Endothelial cell of umbilical vein (primary cell): ENCODE measurements around the gene GPR150. TPM values are rescaled to one million over a fixed set of nuclear protein-coding genes. Genes with fewer than 3 reads are reported as not detected.

ENCODE experiments used
- BruUV-seq: library from RNA; stranded (reverse); fragments of 400-500 nt; replicated peaks from 2 replicates; lab custom pipeline; 2021; lab: Mats Ljungman, UMichigan
- CTCF ChIA-PET: fragments of 300-600, 350-600 bp; sonication (Branson Sonifier 250); formaldehyde crosslinking; loops from one replicate; lab custom pipeline; 2021; ENCODE audit warnings: antibody characterized with exemption, inconsistent platforms; lab: Charles Lee
- POLR2A ChIA-PET: fragments of 300-600, 350-600 bp; sonication (Branson Sonifier 250); formaldehyde crosslinking; loops from one replicate; lab custom pipeline; 2021; ENCODE audit warnings: antibody characterized with exemption, inconsistent platforms; lab: Charles Lee
- DNase-seq: peaks from one replicate; pipeline ENCODE4 v3.0.0-alpha.2; 2011; ENCODE audit warnings: low read depth, low spot score
- FAIRE-seq: peaks from 2 replicates; lab custom pipeline; 2011; peaks lifted over from hg19 to GRCh38; lab: Jason Lieb, UNC
- H2AFZ ChIP-seq: 2 replicates; pipeline ENCODE4 v1.6.0; 2012; ENCODE audit warnings: low read depth, low read length, control low read depth, inconsistent platforms
- H3K27ac ChIP-seq: 2 replicates; pipeline ENCODE4 v1.5.1; 2011; ENCODE audit warnings: low read depth, mild to moderate bottlenecking, control low read depth, low read length, moderate library complexity; ENCODE audit not compliant: insufficient read depth
- H3K27me3 ChIP-seq, 2 experiments: 2 replicates each; pipeline versions ENCODE4 v1.6.0 to v1.6.1; 2011; ENCODE audit warnings: low read length in 2 of 2, mixed read lengths in 1 of 2; ENCODE audit not compliant: control insufficient read depth in 2 of 2, insufficient read depth in 2 of 2
- H3K36me3 ChIP-seq, 2 experiments: 2 replicates in 1 of 2; 3 replicates in 1 of 2; pipeline ENCODE4 v1.5.1; 2011; ENCODE audit warnings: low read length in 2 of 2, mild to moderate bottlenecking in 1 of 2, moderate library complexity in 1 of 2; ENCODE audit not compliant: control insufficient read depth in 2 of 2, insufficient read depth in 2 of 2; ENCODE audit errors: extremely low read depth in 1 of 2
- H3K4me1 ChIP-seq: 3 replicates; pipeline ENCODE4 v1.5.1; 2011; ENCODE audit warnings: mild to moderate bottlenecking, low read length; ENCODE audit not compliant: control insufficient read depth, insufficient read depth; ENCODE audit errors: extremely low read depth
- H3K4me2 ChIP-seq: 2 replicates; pipeline ENCODE4 v1.6.1; 2011; ENCODE audit warnings: low read length, control low read depth, mixed read lengths; ENCODE audit not compliant: insufficient read depth
- H3K4me3 ChIP-seq, 3 experiments: fragments of 200-600 bp in 1 of 3; sonication (generic), shearing (Covaris generic) in 1 of 3; replicated peaks in 1 of 3; 2 replicates each; pipeline ENCODE4 v1.5.1; 2011 to 2016; ENCODE audit warnings: control low read depth in 3 of 3, low read length in 3 of 3, mild to moderate bottlenecking in 2 of 3, inconsistent platforms in 1 of 3, low read depth in 1 of 3, moderate library complexity in 1 of 3; ENCODE audit not compliant: insufficient read depth in 1 of 3
- H3K79me2 ChIP-seq: 2 replicates; pipeline ENCODE4 v1.6.0; 2012; ENCODE audit warnings: low read length, inconsistent platforms; ENCODE audit not compliant: control insufficient read depth, insufficient read depth
- H3K9ac ChIP-seq: replicated peaks from 2 replicates; pipeline ENCODE3; 2011; ENCODE audit warnings: low read length, control low read depth; ENCODE audit not compliant: insufficient read depth; ENCODE audit errors: extremely low read depth
- H3K9me1 ChIP-seq: replicated peaks from 3 replicates; pipeline ENCODE4 v1.6.0; 2011; ENCODE audit warnings: mild to moderate bottlenecking, low read length; ENCODE audit not compliant: control insufficient read depth, insufficient read depth; ENCODE audit errors: extremely low read depth
- H3K9me3 ChIP-seq: replicated peaks from 2 replicates; pipeline ENCODE4 v1.5.1; 2012; ENCODE audit warnings: low read length, inconsistent platforms; ENCODE audit not compliant: control insufficient read depth, insufficient read depth
- H4K20me1 ChIP-seq: replicated peaks from 2 replicates; pipeline ENCODE3; 2011; ENCODE audit warnings: mild to moderate bottlenecking, low read length; ENCODE audit not compliant: control insufficient read depth, insufficient read depth; ENCODE audit errors: extremely low read depth
- EZH2 ChIP-seq: IDR thresholded peaks from 2 replicates; pipeline ENCODE4 v1.6.1; 2012; ENCODE audit warnings: borderline replicate concordance, low read depth, mild to moderate bottlenecking, moderate library complexity, low read length, inconsistent platforms; ENCODE audit not compliant: severe bottlenecking
- FOS ChIP-seq: IDR thresholded peaks from 2 replicates; pipeline ENCODE4 v1.6.1; 2011; ENCODE audit warnings: mild to moderate bottlenecking, low read length, moderate library complexity, borderline replicate concordance; ENCODE audit not compliant: insufficient read depth
- GATA2 ChIP-seq: IDR thresholded peaks from 2 replicates; pipeline ENCODE4 v1.7.0; 2011; ENCODE audit warnings: low read depth, mild to moderate bottlenecking, moderate library complexity, mixed read lengths, low read length; ENCODE audit not compliant: insufficient read length, insufficient read depth
- JUN ChIP-seq: IDR thresholded peaks from 2 replicates; pipeline ENCODE4 v1.6.1; 2011; ENCODE audit warnings: borderline replicate concordance, low read depth; ENCODE audit not compliant: insufficient read length, insufficient read depth
- MYC ChIP-seq: IDR thresholded peaks from one replicate; pipeline ENCODE4 v1.6.1; 2011; ENCODE audit warnings: mild to moderate bottlenecking, low read depth, low read length
- POLR2AphosphoS5 ChIP-seq: IDR thresholded peaks from 2 replicates; pipeline ENCODE4 v1.6.1; 2012; ENCODE audit warnings: low read depth, mild to moderate bottlenecking, control low read depth, low read length, moderate library complexity; ENCODE audit not compliant: insufficient read depth
- dilution Hi-C: fragments of 300-500 bp; cut with MboI; formaldehyde crosslinking; loops from one replicate; pipeline ENCODE4 v1.15.0; 2019; ENCODE audit warnings: low sequenced_read_pairs; ENCODE audit not compliant: extremely low pct_ligation_motif_present
- intact Hi-C: fragments of 100-400 bp; cut with micrococcal nuclease; formaldehyde crosslinking; loops from one replicate; pipeline ENCODE4 v1.10.0; 2022
- polyA plus RNA-seq, 4 experiments: library from polyadenylated mRNA; depleted of rRNA in 3 of 4; stranded (reverse) in 3 of 4; unstranded in 1 of 4; fragments of >200 nt; gene quantifications; 2 replicates each; pipeline versions ENCODE4 v1.2.1 to v1.2.3, GENCODE V29; 2011 to 2012; ENCODE audit warnings: missing spikeins in 1 of 4
- total RNA-seq: library from RNA; stranded (reverse); gene quantifications from 2 replicates; pipeline ENCODE4 v1.2.3, GENCODE V29; 2021
- TF ChIP-seq, protein P1 (sequence below), 2 donors: IDR thresholded peaks; 1 replicate in 1 of 2; 2 replicates in 1 of 2; pipeline ENCODE4 v1.5.1; 2011; ENCODE audit warnings: low read length in 2 of 2, mild to moderate bottlenecking in 2 of 2, moderate library complexity in 2 of 2, control low read depth in 1 of 2, inconsistent platforms in 1 of 2, low read depth in 1 of 2; ENCODE audit not compliant: insufficient read depth in 1 of 2; ENCODE audit errors: extremely low read depth in 1 of 2
- TF ChIP-seq, protein P2 (sequence below): IDR thresholded peaks from 2 replicates; pipeline ENCODE4 v1.6.1; 2011; ENCODE audit not compliant: insufficient read depth, insufficient read length

GPR150 gene
- total and polyA plus RNA-seq, 2 donors (not counting 3 experiments of a cell fraction or from before 2014, with no cell fraction given): 0.28 to 0.31 TPM

DNA sequence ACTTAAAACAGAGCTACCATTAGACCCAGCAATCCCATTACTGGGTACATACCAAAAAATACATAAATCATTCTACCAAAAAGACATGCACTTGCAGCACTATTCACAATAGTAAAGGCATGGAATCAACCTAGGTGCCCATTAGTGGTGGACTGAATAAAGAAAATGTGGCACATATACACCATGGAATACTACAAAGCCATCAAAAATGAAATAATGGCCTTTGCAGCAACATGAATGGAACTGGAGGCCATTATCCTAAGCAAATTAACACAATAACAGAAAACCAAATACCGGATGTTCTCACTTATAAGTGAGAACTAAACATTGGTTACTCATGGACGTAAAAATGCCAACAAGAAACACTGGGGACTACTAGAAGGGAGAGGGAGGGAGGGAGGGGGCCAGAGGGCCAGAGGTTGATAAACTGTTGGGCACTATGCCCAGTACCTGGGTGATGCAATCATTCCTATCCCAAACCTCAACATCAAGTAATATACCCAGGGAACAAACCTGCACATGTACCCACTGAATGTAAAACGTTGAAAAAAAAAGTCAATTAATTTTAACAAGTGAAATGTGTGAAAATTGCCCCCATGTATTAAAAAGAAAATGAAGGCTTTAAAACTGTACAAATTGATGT lies 24.5 kb upstream of the GPR150 start:
- Histone ChIP-seq H3K27ac (no peak overlapping the region), H3K27me3 (no peaks in the 10 kb centered on the region), H3K4me3 (no peak overlapping the region), H3K9me3 (no peaks in the 10 kb centered on the region), H2AFZ (no peak overlapping the region), H4K20me1 (no peaks in the 10 kb centered on the region), H3K9me1 (no peaks in the 10 kb centered on the region), H3K9ac (no peak overlapping the region), H3K79me2 (no peaks in the 10 kb centered on the region), H3K4me2 (no peak overlapping the region), H3K36me3 (no peaks in the 10 kb centered on the region), H3K4me1 (peaks cover 19% of the 10 kb centered on the region)
- DNase-seq (no peak), FAIRE-seq (no peak)
- dilution Hi-C loops (no loop called here), intact Hi-C loops (no loop called here)
- CTCF ChIA-PET: interaction anchor here (1.9 kb wide), 1 partner anchor 18 kb away, joined by 3 read pairs; no protein-coding TSS in a partner anchor
- POLR2A ChIA-PET: no interaction called here
- BruUV-seq: no TSS peak
- no peak for TF ChIP-seq GATA2
- no peak for TF ChIP-seq JUN
- TF ChIP-seq, protein P1, sequence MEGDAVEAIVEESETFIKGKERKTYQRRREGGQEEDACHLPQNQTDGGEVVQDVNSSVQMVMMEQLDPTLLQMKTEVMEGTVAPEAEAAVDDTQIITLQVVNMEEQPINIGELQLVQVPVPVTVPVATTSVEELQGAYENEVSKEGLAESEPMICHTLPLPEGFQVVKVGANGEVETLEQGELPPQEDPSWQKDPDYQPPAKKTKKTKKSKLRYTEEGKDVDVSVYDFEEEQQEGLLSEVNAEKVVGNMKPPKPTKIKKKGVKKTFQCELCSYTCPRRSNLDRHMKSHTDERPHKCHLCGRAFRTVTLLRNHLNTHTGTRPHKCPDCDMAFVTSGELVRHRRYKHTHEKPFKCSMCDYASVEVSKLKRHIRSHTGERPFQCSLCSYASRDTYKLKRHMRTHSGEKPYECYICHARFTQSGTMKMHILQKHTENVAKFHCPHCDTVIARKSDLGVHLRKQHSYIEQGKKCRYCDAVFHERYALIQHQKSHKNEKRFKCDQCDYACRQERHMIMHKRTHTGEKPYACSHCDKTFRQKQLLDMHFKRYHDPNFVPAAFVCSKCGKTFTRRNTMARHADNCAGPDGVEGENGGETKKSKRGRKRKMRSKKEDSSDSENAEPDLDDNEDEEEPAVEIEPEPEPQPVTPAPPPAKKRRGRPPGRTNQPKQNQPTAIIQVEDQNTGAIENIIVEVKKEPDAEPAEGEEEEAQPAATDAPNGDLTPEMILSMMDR (IDR thresholded peaks at IDR 0.05; ENCODE audit: extremely low read depth in 1 of 2, insufficient read depth in 1 of 2, low read depth in 1 of 2, low read length in 2 of 2): no peak
- no peak for TF ChIP-seq POLR2AphosphoS5

DNA sequence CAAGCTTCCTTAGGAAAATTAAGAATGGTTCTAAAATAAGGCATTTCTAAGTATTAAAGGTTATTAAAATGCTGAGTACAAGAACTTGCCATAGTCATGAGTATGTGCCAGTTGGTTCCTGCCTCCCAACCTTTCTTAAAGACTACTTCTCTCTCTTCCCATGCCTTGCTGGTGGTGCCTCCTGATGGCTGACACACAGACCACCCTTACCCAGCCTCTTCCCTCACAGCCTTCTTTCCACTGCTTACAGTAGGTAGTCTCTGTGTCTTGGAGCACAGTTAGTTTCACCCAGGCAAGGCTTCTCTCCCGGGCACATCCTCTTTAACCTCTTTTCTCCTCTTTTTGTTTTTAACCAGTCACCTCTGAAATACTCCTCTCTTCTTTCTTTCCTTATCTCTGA lies 20.6 kb upstream of the GPR150 start:
- dilution Hi-C loops: no loop called here
- CTCF ChIA-PET: interaction anchor here (1.4 kb wide), 1 partner anchor 32 kb away, joined by 3 read pairs; no protein-coding TSS in a partner anchor

More for the DNA sequence above, 20.6 kb upstream of the GPR150 start:
- DNase-seq (no peak), FAIRE-seq (peak; percentile 8)
- TF ChIP-seq MYC (no peak), FOS (no peak), EZH2 (no peak), JUN (no peak), POLR2AphosphoS5 (no peak)
- TF ChIP-seq, protein P2, sequence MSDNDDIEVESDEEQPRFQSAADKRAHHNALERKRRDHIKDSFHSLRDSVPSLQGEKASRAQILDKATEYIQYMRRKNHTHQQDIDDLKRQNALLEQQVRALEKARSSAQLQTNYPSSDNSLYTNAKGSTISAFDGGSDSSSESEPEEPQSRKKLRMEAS: no peak
- TF ChIP-seq, protein P1 (IDR thresholded peaks at IDR 0.05; ENCODE audit: extremely low read depth in 1 of 2, insufficient read depth in 1 of 2, low read depth in 1 of 2, low read length in 2 of 2): no peak
- H3K27ac ChIP-seq: no peak overlapping the region
- H3K79me2 ChIP-seq: no peaks in the 10 kb centered on the region
- no peak overlapping the region for H2AFZ ChIP-seq
- no peak overlapping the region for H3K4me2 ChIP-seq
- H3K9me1 ChIP-seq: no peaks in the 10 kb centered on the region
- no peaks in the 10 kb centered on the region for H3K27me3 ChIP-seq
- H3K4me3 ChIP-seq: no peak overlapping the region
- H3K4me1 ChIP-seq: no peaks in the 10 kb centered on the region
- H4K20me1 ChIP-seq: no peaks in the 10 kb centered on the region
- no peaks in the 10 kb centered on the region for H3K36me3 ChIP-seq
- no TSS peak for BruUV-seq
- H3K9me3 ChIP-seq: no peaks in the 10 kb centered on the region
- POLR2A ChIA-PET: no interaction called here
- H3K9ac ChIP-seq: no peak overlapping the region
- intact Hi-C loops: no loop called here
